ENCODE data around the gene TMEM178B. TPM values are rescaled to one million over a fixed set of nuclear protein-coding genes. Genes with fewer than 3 reads are reported as not detected.

Gene TMEM178B
- total and polyA plus RNA-seq, 2 of the 13 experiments (the other 11 are each of a cell fraction or from before 2014, with no cell fraction given): 0.01 to 0.02 TPM

DNA sequence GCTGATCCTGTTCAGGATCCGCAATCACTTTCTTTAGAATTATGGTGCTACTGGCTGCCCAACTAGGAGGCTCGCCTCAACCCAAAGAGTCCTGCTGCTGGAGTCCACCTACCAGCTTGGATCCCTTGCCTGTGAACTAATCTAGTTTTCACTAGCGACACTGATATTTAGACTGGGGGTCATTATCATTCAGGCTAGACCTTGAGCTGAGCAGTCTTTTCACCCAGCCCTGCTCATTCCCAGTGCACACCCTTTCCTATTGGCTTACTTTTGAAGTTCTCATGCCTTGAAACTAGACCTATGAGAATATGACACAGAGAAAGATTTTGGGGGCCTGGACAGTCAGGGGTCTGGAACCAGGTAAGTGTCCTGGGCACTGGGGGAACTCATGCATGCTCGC is 107.9 kb downstream of the TMEM178B start:
- H3K27me3 ChIP-seq (ENCODE audit: control insufficient read depth in 1 of 2, insufficient read depth in 2 of 2, low read length in 2 of 2): peaks cover 0 to 11% of the 10 kb centered on the region in 2 experiments; a peak in 2 of 5 replicates
- FAIRE-seq (no peak), DNase-seq (ENCODE audit: low spot score) (no peak), ATAC-seq (no peak)
- H3K4me1 ChIP-seq (ENCODE audit: insufficient read depth, low read length): no peaks in the 10 kb centered on the region
- in situ Hi-C loops (cut with HindIII; ENCODE audit: extremely low pct_ligation_motif_present, low pct_unique_long_range_greater_than_20kb): no loop called here
- H3K79me2 ChIP-seq (ENCODE audit: insufficient read depth, low read length): no peaks in the 10 kb centered on the region
- H2AFZ ChIP-seq (ENCODE audit: low read length): no peak overlapping the region
- H3K9ac ChIP-seq (ENCODE audit: insufficient read depth, low read depth, low read length): no peak overlapping the region
- BruUV-seq (replicated peaks): no TSS peak
- H3K36me3 ChIP-seq (replicated peaks in 1 of 2; ENCODE audit: control insufficient read depth in 1 of 2, insufficient read depth in 2 of 2, low read length in 2 of 2): no peaks in the 10 kb centered on the region
- ChIA-PET CTCF (ENCODE audit: low intra/inter-chr PET ratio, low total read pairs) (no interaction called here), POLR2A (no interaction called here)
- H3K27ac ChIP-seq (ENCODE audit: extremely low read length, insufficient read depth, low read length): no peak overlapping the region
- intact Hi-C loops (cut with micrococcal nuclease; ENCODE audit: unreplicated experiment): no loop called here
- TF ChIP-seq ZNF264 (CRISPR knock-in tag; IDR thresholded peaks at IDR 0.05) (no peak), MZF1 (CRISPR knock-in tag; IDR thresholded peaks at IDR 0.05; ENCODE audit: borderline replicate concordance) (no peak), PAX8 (CRISPR knock-in tag; IDR thresholded peaks at IDR 0.05; ENCODE audit: borderline replicate concordance) (no peak), ZNF616 (CRISPR knock-in tag; IDR thresholded peaks at IDR 0.05; ENCODE audit: low read depth) (no peak), HCFC1 (IDR thresholded peaks at IDR 0.05; ENCODE audit: low read depth, low read length) (no peak), SIX1 (CRISPR knock-in tag; IDR thresholded peaks at IDR 0.05; ENCODE audit: borderline replicate concordance) (no peak), ZNF619 (CRISPR knock-in tag; IDR thresholded peaks at IDR 0.05) (no peak), KAT7 (CRISPR knock-in tag; IDR thresholded peaks at IDR 0.05; ENCODE audit: borderline replicate concordance) (no peak), ARID2 (CRISPR knock-in tag; IDR thresholded peaks at IDR 0.05; ENCODE audit: borderline replicate concordance) (no peak), PCBP2 (optimal IDR thresholded peaks at IDR 0.05; ENCODE audit: low read depth, low read length, poor library complexity, severe bottlenecking) (no peak), ZNF883 (CRISPR knock-in tag; IDR thresholded peaks at IDR 0.05; ENCODE audit: not compliant biosample characterization) (no peak), ZNF775 (CRISPR knock-in tag; IDR thresholded peaks at IDR 0.05; ENCODE audit: borderline replicate concordance) (no peak), ETV5 (CRISPR knock-in tag; IDR thresholded peaks at IDR 0.05; ENCODE audit: borderline replicate concordance) (no peak), CEBPG (CRISPR knock-in tag; IDR thresholded peaks at IDR 0.05) (no peak), BCL6 (CRISPR knock-in tag; IDR thresholded peaks at IDR 0.05) (no peak), SALL2 (CRISPR knock-in tag; IDR thresholded peaks at IDR 0.05) (no peak), POLR2G (IDR thresholded peaks at IDR 0.05; ENCODE audit: low read depth, low read length) (no peak), SRSF9 (IDR thresholded peaks at IDR 0.05; ENCODE audit: borderline replicate concordance, insufficient read depth, low read depth, low read length, poor library complexity, severe bottlenecking) (no peak)
- TF ChIP-seq, protein P1, sequence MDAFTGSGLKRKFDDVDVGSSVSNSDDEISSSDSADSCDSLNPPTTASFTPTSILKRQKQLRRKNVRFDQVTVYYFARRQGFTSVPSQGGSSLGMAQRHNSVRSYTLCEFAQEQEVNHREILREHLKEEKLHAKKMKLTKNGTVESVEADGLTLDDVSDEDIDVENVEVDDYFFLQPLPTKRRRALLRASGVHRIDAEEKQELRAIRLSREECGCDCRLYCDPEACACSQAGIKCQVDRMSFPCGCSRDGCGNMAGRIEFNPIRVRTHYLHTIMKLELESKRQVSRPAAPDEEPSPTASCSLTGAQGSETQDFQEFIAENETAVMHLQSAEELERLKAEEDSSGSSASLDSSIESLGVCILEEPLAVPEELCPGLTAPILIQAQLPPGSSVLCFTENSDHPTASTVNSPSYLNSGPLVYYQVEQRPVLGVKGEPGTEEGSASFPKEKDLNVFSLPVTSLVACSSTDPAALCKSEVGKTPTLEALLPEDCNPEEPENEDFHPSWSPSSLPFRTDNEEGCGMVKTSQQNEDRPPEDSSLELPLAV (CRISPR knock-in tag; conservative IDR thresholded peaks at IDR 0.05; ENCODE audit: low read depth): no peak
- H4K20me1 ChIP-seq (ENCODE audit: insufficient read depth, low read length): no peaks in the 10 kb centered on the region
- no peak overlapping the region for H3K4me3 ChIP-seq (replicated peaks in 1 of 3; ENCODE audit: insufficient read depth in 1 of 3, low read depth in 2 of 3, low read length in 3 of 3)
- WGBS (ENCODE audit: low lambda C conversion rate): 46% methylated on average over 4 of the region's 4 CpGs
- no peak overlapping the region for H3K4me2 ChIP-seq (ENCODE audit: low read depth, low read length)
- H3K9me3 ChIP-seq (ENCODE audit: low read length): no peaks in the 10 kb centered on the region

Measured in HepG2 (cell line).